PFSK-1 (cell line): Measurements from ENCODE around the gene VAMP5.

Experiments
- POLR2AphosphoS5 ChIP-seq: IDR thresholded peaks from 2 replicates; pipeline ENCODE4 v1.6.1; 2012; ENCODE audit warnings: low read depth, mild to moderate bottlenecking, control low read depth, low read length, moderate library complexity
- SIN3A ChIP-seq: IDR thresholded peaks from 2 replicates; pipeline ENCODE4 v1.6.1; 2012; ENCODE audit warnings: mild to moderate bottlenecking, low read length, moderate library complexity, borderline replicate concordance; ENCODE audit not compliant: insufficient read depth
- TAF1 ChIP-seq: IDR thresholded peaks from 2 replicates; pipeline ENCODE4 v1.6.1; 2012; ENCODE audit warnings: low read length, control low read depth, borderline replicate concordance; ENCODE audit not compliant: insufficient read depth

DNA sequence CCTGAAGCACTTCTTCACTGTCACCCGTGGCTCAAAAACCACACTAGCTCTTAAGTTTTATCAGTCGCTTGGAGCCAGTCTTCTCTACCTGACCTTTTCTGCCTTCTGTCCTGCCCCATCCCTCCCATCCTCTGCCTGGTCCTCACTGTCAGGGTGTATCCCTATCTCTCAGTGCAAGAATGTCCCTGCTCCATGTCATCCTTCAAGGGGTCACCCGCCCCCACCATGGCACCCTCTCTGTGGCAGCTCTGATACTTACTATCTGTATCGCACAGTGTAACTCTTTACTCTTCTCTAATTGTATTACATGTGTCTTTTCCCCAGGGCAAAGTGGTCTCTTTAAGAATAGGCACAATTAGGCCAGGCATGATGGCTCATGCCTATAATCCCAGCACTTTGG, 4.4 kb downstream of the VAMP5 start:
- TF ChIP-seq SIN3A (no peak), POLR2AphosphoS5 (no peak), TAF1 (no peak)
